Vagina (tissue), 2 donors: ENCODE data around the gene LRCH1. TPM values are rescaled to one million over a fixed set of nuclear protein-coding genes. Genes with fewer than 3 reads are reported as not detected.
A peak's percentile ranks its signal among the peaks of the same experiment; 100 is the strongest.

Experiments
- DNase-seq, 2 donors: peaks; one replicate each; pipeline ENCODE4 v3.0.0-alpha.2; 2017; ENCODE audit errors: extremely low spot score in 2 of 2
- H3K27ac ChIP-seq: fragments of 200-600 bp; sonication (generic); one replicate; pipeline ENCODE4 v1.5.1; 2019
- H3K27me3 ChIP-seq: fragments of 200-600 bp; sonication (generic); one replicate; pipeline ENCODE4 v1.5.1; 2019
- H3K36me3 ChIP-seq, 2 donors: fragments of 200-600 bp; sonication (generic); one replicate each; pipeline ENCODE4 v1.5.1; 2017 to 2019
- H3K4me1 ChIP-seq: fragments of 200-600 bp; sonication (generic); one replicate; pipeline ENCODE4 v1.5.1; 2019
- H3K4me3 ChIP-seq, 2 donors: fragments of 200-600 bp; sonication (generic); 1 replicate in 1 of 2; 2 replicates in 1 of 2; pipeline ENCODE4 v1.5.1; 2016 to 2019
- H3K9me3 ChIP-seq: fragments of 200-600 bp; sonication (generic); one replicate; pipeline ENCODE4 v1.5.1; 2019
- POLR2A ChIP-seq, 2 donors: fragments of 450-650 bp; IDR thresholded peaks; one replicate each; pipeline ENCODE4 v1.6.1; 2017; ENCODE audit warnings: antibody characterized with exemption in 2 of 2, mild to moderate bottlenecking in 2 of 2, moderate library complexity in 2 of 2
- POLR2AphosphoS5 ChIP-seq, 2 donors: sonication (generic); formaldehyde crosslinking; IDR thresholded peaks; one replicate each; pipeline ENCODE4 v1.9.0; 2017; ENCODE audit warnings: antibody characterized with exemption in 2 of 2, mild to moderate bottlenecking in 2 of 2, low read depth in 1 of 2; ENCODE audit not compliant: insufficient read depth in 1 of 2
- intact Hi-C: fragments of 100-400 bp; cut with DNase I; formaldehyde crosslinking; loops from one replicate; pipeline ENCODE4 v1.15.1; 2023
- total RNA-seq: library from RNA; depleted of rRNA; stranded (reverse); fragments of >200 nt; gene quantifications from one replicate; pipeline ENCODE4 v1.2.3, GENCODE V29; 2016
- TF ChIP-seq, protein P1 (sequence below), 3 experiments: fragments of 450-650 bp in 2 of 3; fragments of 200-600 bp in 1 of 3; sonication (generic) in 1 of 3; IDR thresholded peaks; one replicate each; pipeline ENCODE4 v1.5.1; 2017 to 2019; ENCODE audit warnings: antibody characterized with exemption in 3 of 3, mild to moderate bottlenecking in 2 of 3, moderate library complexity in 2 of 3

Gene LRCH1
- total RNA-seq, 1 donor from 2014 or later = 21.4 TPM

DNA sequence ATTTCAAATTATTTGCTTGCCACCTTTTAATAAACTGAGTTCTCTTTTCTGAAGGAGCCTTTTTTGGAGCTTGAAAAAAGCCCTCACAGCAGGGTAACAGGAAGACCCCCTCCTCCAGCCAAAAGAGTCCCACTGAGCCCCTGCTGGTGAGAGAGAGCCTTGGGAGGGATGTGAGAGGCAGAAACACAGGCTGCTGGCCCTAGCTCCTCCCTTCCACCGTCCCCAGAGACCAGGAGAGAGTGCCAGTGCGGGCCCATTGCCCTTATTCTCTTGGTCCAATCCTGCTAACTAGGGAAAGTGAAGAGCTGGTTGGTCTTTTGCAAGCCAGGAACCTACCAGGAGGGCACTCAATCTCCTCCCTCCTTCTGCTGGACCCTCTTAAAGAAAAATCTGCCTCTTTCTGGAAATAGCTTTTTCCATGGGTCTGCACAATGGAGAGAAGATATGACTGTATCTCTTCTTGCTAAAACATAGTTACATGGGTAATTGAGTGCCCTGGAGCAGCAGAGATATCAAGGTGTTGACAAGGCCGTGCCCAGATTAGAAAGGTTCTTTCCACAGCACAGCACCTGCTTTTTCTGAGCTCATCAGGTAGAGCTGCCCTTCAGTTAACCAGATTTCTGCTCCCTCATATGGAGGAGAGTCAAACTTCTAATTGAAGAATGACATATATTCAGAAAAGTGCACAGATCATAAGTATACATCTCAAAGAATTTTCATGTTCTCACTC lies 113.9 kb downstream of the LRCH1 start:
- DNase-seq = no peak
- H3K4me1 ChIP-seq = peaks cover 53% of the 10 kb centered on the region
- H3K9me3 ChIP-seq = no peaks in the 10 kb centered on the region
- intact Hi-C loops = no loop called here
- H3K36me3 ChIP-seq = no peaks in the 10 kb centered on the region
- H3K4me3 ChIP-seq = no peak overlapping the region
- H3K27me3 ChIP-seq = no peaks in the 10 kb centered on the region
- TF ChIP-seq, protein P1, sequence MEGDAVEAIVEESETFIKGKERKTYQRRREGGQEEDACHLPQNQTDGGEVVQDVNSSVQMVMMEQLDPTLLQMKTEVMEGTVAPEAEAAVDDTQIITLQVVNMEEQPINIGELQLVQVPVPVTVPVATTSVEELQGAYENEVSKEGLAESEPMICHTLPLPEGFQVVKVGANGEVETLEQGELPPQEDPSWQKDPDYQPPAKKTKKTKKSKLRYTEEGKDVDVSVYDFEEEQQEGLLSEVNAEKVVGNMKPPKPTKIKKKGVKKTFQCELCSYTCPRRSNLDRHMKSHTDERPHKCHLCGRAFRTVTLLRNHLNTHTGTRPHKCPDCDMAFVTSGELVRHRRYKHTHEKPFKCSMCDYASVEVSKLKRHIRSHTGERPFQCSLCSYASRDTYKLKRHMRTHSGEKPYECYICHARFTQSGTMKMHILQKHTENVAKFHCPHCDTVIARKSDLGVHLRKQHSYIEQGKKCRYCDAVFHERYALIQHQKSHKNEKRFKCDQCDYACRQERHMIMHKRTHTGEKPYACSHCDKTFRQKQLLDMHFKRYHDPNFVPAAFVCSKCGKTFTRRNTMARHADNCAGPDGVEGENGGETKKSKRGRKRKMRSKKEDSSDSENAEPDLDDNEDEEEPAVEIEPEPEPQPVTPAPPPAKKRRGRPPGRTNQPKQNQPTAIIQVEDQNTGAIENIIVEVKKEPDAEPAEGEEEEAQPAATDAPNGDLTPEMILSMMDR (IDR thresholded peaks at IDR 0.05) = no peak
- TF ChIP-seq POLR2A (IDR thresholded peaks at IDR 0.05) (no peak), POLR2AphosphoS5 (IDR thresholded peaks at IDR 0.05; ENCODE audit: insufficient read depth in 1 of 2, low read depth in 1 of 2) (no peak)
- H3K27ac ChIP-seq = peak overlapping the region; percentile 12

DNA sequence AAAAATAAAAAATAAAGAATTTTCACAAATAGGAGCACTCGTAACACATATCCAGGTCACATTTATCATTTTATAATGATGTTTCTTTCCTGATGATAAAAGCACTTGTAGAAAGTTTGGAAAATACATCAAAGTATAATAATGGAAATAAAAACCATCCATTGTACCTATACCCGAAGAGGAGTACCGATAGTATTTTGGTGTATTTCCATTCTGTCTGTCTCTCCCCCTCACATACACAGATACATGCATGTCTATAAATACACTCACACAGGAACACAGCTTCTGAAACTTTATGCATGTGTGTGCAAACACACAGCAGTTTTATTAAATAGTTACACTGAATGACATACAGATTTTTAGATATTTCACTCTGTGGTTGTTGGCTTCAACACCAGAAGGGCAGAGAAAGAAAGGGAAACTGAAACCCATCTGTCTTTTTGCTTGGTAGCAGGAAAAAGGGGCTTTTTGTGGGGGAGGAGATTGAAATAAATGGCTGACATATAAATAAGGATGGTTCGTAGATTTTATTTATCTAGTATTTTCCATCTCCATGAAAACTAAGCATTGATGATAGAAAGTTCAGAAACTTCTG lies 114.8 kb downstream of the LRCH1 start:
- Histone ChIP-seq H3K36me3 (no peaks in the 10 kb centered on the region), H3K9me3 (no peaks in the 10 kb centered on the region), H3K27me3 (no peaks in the 10 kb centered on the region), H3K4me1 (peaks cover 52% of the 10 kb centered on the region), H3K4me3 (peak overlapping the region; percentile 2 to 23), H3K27ac (peak overlapping the region; percentile 72)
- no peak for DNase-seq
- intact Hi-C loops = no loop called here
- TF ChIP-seq POLR2AphosphoS5 (IDR thresholded peaks at IDR 0.05; ENCODE audit: insufficient read depth in 1 of 2, low read depth in 1 of 2) (no peak), POLR2A (IDR thresholded peaks at IDR 0.05) (no peak)
- TF ChIP-seq, protein P1 (IDR thresholded peaks at IDR 0.05) = no peak

DNA sequence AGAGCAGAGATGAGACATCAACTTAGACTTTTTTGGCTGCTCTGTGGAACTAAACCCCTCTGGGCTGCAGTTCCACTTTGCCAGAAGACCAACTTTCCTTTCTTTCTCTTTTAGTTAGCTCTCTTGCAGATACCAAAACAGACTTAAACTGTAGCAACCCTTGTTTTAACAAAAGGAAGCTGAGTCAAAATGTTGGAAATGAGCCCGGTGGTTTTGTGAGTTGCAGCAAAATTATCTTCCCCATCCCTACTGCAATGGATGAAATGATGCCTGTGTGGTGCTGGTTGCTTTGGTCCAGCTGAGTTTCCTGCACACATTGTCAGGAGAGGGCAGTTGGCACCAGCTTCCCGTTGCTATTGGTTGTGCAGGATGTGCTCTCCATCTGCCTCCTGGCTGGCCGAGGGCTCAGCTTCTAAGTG lies 115.3 kb downstream of the LRCH1 start:
- Histone ChIP-seq H3K27me3 (no peaks in the 10 kb centered on the region), H3K4me3 (peak overlapping the region; percentile 2 to 23)

DNA sequence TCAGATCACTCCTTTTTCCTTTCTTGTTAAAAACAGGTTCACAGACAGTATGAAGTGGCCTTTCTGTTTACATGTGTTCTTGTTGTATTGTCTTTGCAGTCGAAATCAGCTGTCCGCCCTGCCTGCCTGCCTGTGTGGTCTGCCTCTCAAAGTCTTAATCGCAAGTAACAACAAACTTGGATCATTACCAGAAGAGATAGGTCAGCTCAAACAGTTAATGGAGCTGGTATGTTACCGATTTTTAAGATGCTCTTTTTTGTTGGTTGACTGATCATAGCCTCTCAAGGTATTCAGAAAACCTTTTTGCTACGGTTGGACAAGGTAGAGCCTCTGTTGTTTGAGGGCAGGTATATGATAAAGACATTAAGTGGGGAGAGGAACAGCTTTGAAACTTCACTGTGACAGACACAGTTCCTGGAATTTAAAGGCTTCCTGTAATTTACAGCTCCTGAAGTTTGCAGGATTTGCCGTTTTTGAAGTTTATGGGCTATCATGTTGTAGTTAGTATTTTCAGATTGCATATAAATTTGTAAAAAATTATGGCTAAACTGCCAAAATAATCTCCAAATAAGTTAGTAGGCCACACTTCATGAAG lies 116.1 kb downstream of the LRCH1 start:
- TF ChIP-seq, protein P1 (IDR thresholded peaks at IDR 0.05) = no peak
- TF ChIP-seq POLR2AphosphoS5 (IDR thresholded peaks at IDR 0.05; ENCODE audit: insufficient read depth in 1 of 2, low read depth in 1 of 2) (no peak), POLR2A (IDR thresholded peaks at IDR 0.05) (no peak)
- Histone ChIP-seq H3K27ac (peak overlapping the region; percentile 5), H3K4me1 (peaks cover 41% of the 10 kb centered on the region), H3K27me3 (no peaks in the 10 kb centered on the region), H3K4me3 (no peak overlapping the region), H3K36me3 (no peaks in the 10 kb centered on the region), H3K9me3 (no peaks in the 10 kb centered on the region)
- intact Hi-C loops = no loop called here
- no peak for DNase-seq

More for the DNA sequence above, 115.3 kb downstream of the LRCH1 start:
- intact Hi-C loops = no loop called here
- peak overlapping the region; percentile 72 for H3K27ac ChIP-seq
- peaks cover 48% of the 10 kb centered on the region for H3K4me1 ChIP-seq
- no peak for DNase-seq
- no peaks in the 10 kb centered on the region for H3K9me3 ChIP-seq
- no peaks in the 10 kb centered on the region for H3K36me3 ChIP-seq
- TF ChIP-seq POLR2AphosphoS5 (IDR thresholded peaks at IDR 0.05; ENCODE audit: insufficient read depth in 1 of 2, low read depth in 1 of 2) (no peak), POLR2A (IDR thresholded peaks at IDR 0.05) (no peak)
- TF ChIP-seq, protein P1 (IDR thresholded peaks at IDR 0.05) = no peak
